ENCODE results near the gene TCF19. TPM values are rescaled to one million over a fixed set of nuclear protein-coding genes. Genes with fewer than 3 reads are reported as not detected.

The TCF19 gene
- total and polyA plus RNA-seq, 2 donors (not counting 1 experiment from before 2014, with no cell fraction given), result 10.0 to 10.4 TPM

GRCh38 chr6:31193206-31193605 lies 34.8 kb downstream of the TCF19 start:
- no peaks in the 10 kb centered on the region for H3K9me3 ChIP-seq (ENCODE audit: control extremely low read depth in 1 of 3, control insufficient read depth in 2 of 3, insufficient read depth in 1 of 3, low read length in 2 of 3)
- no peak overlapping the region for H3K4me3 ChIP-seq (ENCODE audit: control extremely low read depth in 1 of 5, extremely low read depth in 1 of 5, insufficient read depth in 1 of 5, low read depth in 2 of 5, low read length in 4 of 5)
- WGBS (ENCODE audit: insufficient coverage), result 90% methylated on average over 7 of the region's 8 CpGs
- no peak overlapping the region for H3K27ac ChIP-seq (ENCODE audit: low read length in 2 of 2)
- H3K9ac ChIP-seq (ENCODE audit: low read length), result no peak overlapping the region
- ChIA-PET CTCF (interaction anchor here (0.7 to 9.6 kb wide), 9 partner anchors 28 to 249 kb away, joined by 3 to 210 read pairs (median 5); partner anchors contain the start of genes PSORS1C2 and TCF19), POLR2A (interaction anchor here (0.6 to 1.0 kb wide), 2 partner anchors 12 to 54 kb away, joined by 3 to 10 read pairs; partner anchors contain the start of gene PSORS1C2)
- TF ChIP-seq CTCF (IDR thresholded peaks at IDR 0.05), result no peak
- no peak for TF ChIP-seq EZH2 (IDR thresholded peaks at IDR 0.05; ENCODE audit: borderline replicate concordance, insufficient read depth, low read depth, low read length, poor library complexity, severe bottlenecking)
- Mint-ChIP-seq H3K27ac (peak overlapping the region; percentile 16), H3K4me3 (no peak overlapping the region), H3K4me1 (peaks cover 30% of the 10 kb centered on the region), H3K27me3 (no peaks in the 10 kb centered on the region), H3K9me3 (ENCODE audit: insufficient read depth) (no peaks in the 10 kb centered on the region)
- H3K27me3 ChIP-seq (replicated peaks in 1 of 4; ENCODE audit: control extremely low read depth in 1 of 4, control insufficient read depth in 3 of 4, insufficient read depth in 4 of 4, low read length in 3 of 4), result no peaks in the 10 kb centered on the region
- H4K20me1 ChIP-seq (ENCODE audit: control insufficient read depth, insufficient read depth, low read length, poor library complexity, severe bottlenecking), result peaks cover 17% of the 10 kb centered on the region
- ATAC-seq (ENCODE audit: low read depth), result no peak
- intact Hi-C loops (cut with micrococcal nuclease), result no loop called here
- peaks cover 0 to 6% of the 10 kb centered on the region in 2 experiments for H3K36me3 ChIP-seq (replicated peaks in 1 of 2; ENCODE audit: control extremely low read depth in 1 of 2, control insufficient read depth in 1 of 2, extremely low read depth in 1 of 2, insufficient read depth in 2 of 2, low read length in 1 of 2)
- no peak for DNase-seq
- peaks cover 6% of the 10 kb centered on the region for H3K79me2 ChIP-seq (ENCODE audit: control insufficient read depth, insufficient read depth, low read length)
- H2AFZ ChIP-seq (ENCODE audit: insufficient read depth, low read depth, low read length, poor library complexity, severe bottlenecking), result no peak overlapping the region
- peaks cover 6 to 12% of the 10 kb centered on the region in 2 donors for H3K4me1 ChIP-seq (ENCODE audit: control insufficient read depth in 2 of 2, insufficient read depth in 2 of 2, low read length in 2 of 2)
- no peak overlapping the region for H3K4me2 ChIP-seq (replicated peaks; ENCODE audit: low read depth, low read length, poor library complexity, severe bottlenecking)

- ATAC-seq (ENCODE audit: low read depth) (no peak), DNase-seq (no peak)
- Histone ChIP-seq H3K4me2 (replicated peaks; ENCODE audit: low read depth, low read length, poor library complexity, severe bottlenecking) (no peak overlapping the region), H2AFZ (ENCODE audit: insufficient read depth, low read depth, low read length, poor library complexity, severe bottlenecking) (no peak overlapping the region), H3K9me3 (ENCODE audit: control extremely low read depth in 1 of 3, control insufficient read depth in 2 of 3, insufficient read depth in 1 of 3, low read length in 2 of 3) (no peaks in the 10 kb centered on the region), H3K36me3 (replicated peaks in 1 of 2; ENCODE audit: control extremely low read depth in 1 of 2, control insufficient read depth in 1 of 2, extremely low read depth in 1 of 2, insufficient read depth in 2 of 2, low read length in 1 of 2) (peaks cover 0 to 6% of the 10 kb centered on the region in 2 experiments), H3K9ac (ENCODE audit: low read length) (no peak overlapping the region), H3K79me2 (ENCODE audit: control insufficient read depth, insufficient read depth, low read length) (peaks cover 8% of the 10 kb centered on the region), H3K4me3 (ENCODE audit: control extremely low read depth in 1 of 5, extremely low read depth in 1 of 5, insufficient read depth in 1 of 5, low read depth in 2 of 5, low read length in 4 of 5) (no peak overlapping the region), H3K4me1 (ENCODE audit: control insufficient read depth in 2 of 2, insufficient read depth in 2 of 2, low read length in 2 of 2) (peaks cover 6 to 22% of the 10 kb centered on the region in 2 donors), H4K20me1 (ENCODE audit: control insufficient read depth, insufficient read depth, low read length, poor library complexity, severe bottlenecking) (peaks cover 17% of the 10 kb centered on the region), H3K27ac (ENCODE audit: low read length in 2 of 2) (no peak overlapping the region), H3K27me3 (replicated peaks in 1 of 4; ENCODE audit: control extremely low read depth in 1 of 4, control insufficient read depth in 3 of 4, insufficient read depth in 4 of 4, low read length in 3 of 4) (no peaks in the 10 kb centered on the region)
- WGBS (ENCODE audit: insufficient coverage), result no CpG with 5 or more reads among the region's 6 CpGs
- ChIA-PET POLR2A (no interaction called here), CTCF (interaction anchor here (0.8 to 9.6 kb wide), 5 partner anchors 59 to 203 kb away, joined by 3 to 210 read pairs (median 4); partner anchors contain the start of gene PSORS1C2)
- Mint-ChIP-seq H3K27me3 (no peaks in the 10 kb centered on the region), H3K4me1 (peaks cover 36% of the 10 kb centered on the region), H3K4me3 (no peak overlapping the region), H3K9me3 (ENCODE audit: insufficient read depth) (no peaks in the 10 kb centered on the region), H3K27ac (peak overlapping the region; percentile 46)
- intact Hi-C loops (cut with micrococcal nuclease), result no loop called here
- no peak for TF ChIP-seq EZH2 (IDR thresholded peaks at IDR 0.05; ENCODE audit: borderline replicate concordance, insufficient read depth, low read depth, low read length, poor library complexity, severe bottlenecking)
- TF ChIP-seq CTCF (IDR thresholded peaks at IDR 0.05), result no peak
Measured at GRCh38 chr6:31194061-31194834, 35.9 kb downstream of the TCF19 start.
